Gastrocnemius medialis (tissue), 4 donors: ENCODE data around the gene THSD7B.

Experiments used
- CTCF ChIP-seq, 5 experiments: fragments of 450-650 bp in 3 of 5; fragments of 200-600 bp in 2 of 5; sonication (generic) in 2 of 5; IDR thresholded peaks in 4 of 5; conservative IDR thresholded peaks in 1 of 5; 1 replicate in 4 of 5; 2 replicates in 1 of 5; pipeline ENCODE4 v1.5.1; 2016 to 2019; ENCODE audit warnings: antibody characterized with exemption in 5 of 5, mild to moderate bottlenecking in 3 of 5, moderate library complexity in 3 of 5
- POLR2A ChIP-seq, 2 donors: fragments of 450-650 bp; IDR thresholded peaks; one replicate each; pipeline ENCODE4 v1.6.1; 2017; ENCODE audit warnings: antibody characterized with exemption in 2 of 2, mild to moderate bottlenecking in 2 of 2, moderate library complexity in 2 of 2

- TF ChIP-seq CTCF (IDR thresholded peaks at IDR 0.05 in 4 of 5, conservative IDR thresholded peaks at IDR 0.05 in 1 of 5) (no peak), POLR2A (IDR thresholded peaks at IDR 0.05) (no peak)
Observed at GRCh38 chr2:136990316-136990715, 225.0 kb downstream of the THSD7B start.
